ENCODE data around the gene HBA2.

DNA sequence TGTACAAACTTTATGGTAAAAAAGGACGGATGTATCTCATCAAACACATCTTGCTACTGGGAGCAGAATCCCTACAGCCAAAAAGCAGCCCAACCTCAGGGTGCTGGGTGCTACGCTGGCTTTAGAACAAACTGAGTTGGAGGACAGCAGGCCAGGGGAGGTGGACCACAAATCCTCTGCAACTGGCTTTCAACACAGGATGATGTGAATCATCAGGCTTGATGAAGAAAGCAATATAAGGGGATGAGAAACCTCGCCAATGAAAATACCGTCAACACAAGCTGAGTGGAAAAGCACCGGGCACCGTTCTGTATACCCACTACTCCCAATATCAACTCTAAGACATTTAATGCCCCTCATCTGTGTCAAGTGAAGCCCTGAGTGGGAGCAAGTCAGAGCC lies 21.8 kb downstream of the HBA2 start:
- TF ChIP-seq, protein P1, sequence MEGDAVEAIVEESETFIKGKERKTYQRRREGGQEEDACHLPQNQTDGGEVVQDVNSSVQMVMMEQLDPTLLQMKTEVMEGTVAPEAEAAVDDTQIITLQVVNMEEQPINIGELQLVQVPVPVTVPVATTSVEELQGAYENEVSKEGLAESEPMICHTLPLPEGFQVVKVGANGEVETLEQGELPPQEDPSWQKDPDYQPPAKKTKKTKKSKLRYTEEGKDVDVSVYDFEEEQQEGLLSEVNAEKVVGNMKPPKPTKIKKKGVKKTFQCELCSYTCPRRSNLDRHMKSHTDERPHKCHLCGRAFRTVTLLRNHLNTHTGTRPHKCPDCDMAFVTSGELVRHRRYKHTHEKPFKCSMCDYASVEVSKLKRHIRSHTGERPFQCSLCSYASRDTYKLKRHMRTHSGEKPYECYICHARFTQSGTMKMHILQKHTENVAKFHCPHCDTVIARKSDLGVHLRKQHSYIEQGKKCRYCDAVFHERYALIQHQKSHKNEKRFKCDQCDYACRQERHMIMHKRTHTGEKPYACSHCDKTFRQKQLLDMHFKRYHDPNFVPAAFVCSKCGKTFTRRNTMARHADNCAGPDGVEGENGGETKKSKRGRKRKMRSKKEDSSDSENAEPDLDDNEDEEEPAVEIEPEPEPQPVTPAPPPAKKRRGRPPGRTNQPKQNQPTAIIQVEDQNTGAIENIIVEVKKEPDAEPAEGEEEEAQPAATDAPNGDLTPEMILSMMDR (conservative IDR thresholded peaks at IDR 0.05; ENCODE audit: low read depth in 2 of 2) = no peak
- no peak for TF ChIP-seq EZH2 (IDR thresholded peaks at IDR 0.05; ENCODE audit: low read depth, unreplicated experiment)
